GM18507 (cell line): ENCODE data around the gene HDAC5.
"Not testable (repeated sequence)": the region's sequence is repeated elsewhere in the genome, so short reads cannot be mapped to it uniquely, and the experiment has no call there.

Source experiments
- DNase-seq: peaks from one replicate; pipeline ENCODE4 v3.0.0; 2011; ENCODE audit warnings: low read depth; ENCODE audit not compliant: insufficient read length; ENCODE audit errors: extremely low spot score
- FAIRE-seq: peaks from 2 replicates; lab custom pipeline; 2011; peaks lifted over from hg19 to GRCh38; lab: Jason Lieb, UNC

The HDAC5 gene

DNA sequence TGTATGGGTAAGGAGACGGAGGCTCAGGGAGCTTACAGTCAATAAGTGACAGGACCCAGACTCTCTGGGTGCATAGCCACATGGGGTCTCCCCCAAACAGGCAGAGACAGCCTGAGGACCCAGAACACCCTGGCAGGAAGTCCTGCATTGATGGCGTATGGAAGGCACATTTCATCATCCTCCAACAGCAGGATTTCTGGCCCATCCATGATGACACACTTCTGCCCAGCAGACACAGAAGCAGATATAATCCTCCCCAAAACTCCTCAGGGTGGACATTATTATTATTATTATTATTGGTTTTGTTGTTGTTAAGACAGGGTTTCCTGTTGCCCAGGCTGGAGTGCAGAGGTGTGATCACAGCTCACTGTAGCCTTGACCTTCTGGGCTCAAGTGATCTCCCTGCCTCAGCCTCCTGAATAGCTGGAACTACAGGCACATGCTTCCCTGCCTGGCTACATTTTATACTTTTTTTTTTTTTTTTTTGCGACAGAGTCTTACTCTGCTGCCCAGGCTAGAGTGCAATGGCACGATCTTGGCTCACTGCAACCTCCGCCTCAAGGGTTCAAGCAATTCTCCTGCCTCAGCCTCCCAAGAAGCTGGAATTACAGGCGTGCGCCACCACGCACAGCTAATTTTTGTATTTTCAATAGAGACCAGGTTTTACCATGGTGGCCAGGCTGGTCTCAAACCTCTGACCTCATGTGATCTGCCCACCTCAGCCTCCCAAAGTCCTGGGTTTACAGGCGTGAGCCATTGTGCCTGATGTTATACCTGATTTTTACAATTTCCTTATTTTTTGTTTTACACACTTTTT lies 11.5 kb upstream of the HDAC5 start:
- no peak for DNase-seq
- no peak for FAIRE-seq

- DNase-seq (no peak), FAIRE-seq (no peak)
These were observed 10.6 kb upstream of the HDAC5 start for GRCh38 chr17:44133918-44134476.

DNA sequence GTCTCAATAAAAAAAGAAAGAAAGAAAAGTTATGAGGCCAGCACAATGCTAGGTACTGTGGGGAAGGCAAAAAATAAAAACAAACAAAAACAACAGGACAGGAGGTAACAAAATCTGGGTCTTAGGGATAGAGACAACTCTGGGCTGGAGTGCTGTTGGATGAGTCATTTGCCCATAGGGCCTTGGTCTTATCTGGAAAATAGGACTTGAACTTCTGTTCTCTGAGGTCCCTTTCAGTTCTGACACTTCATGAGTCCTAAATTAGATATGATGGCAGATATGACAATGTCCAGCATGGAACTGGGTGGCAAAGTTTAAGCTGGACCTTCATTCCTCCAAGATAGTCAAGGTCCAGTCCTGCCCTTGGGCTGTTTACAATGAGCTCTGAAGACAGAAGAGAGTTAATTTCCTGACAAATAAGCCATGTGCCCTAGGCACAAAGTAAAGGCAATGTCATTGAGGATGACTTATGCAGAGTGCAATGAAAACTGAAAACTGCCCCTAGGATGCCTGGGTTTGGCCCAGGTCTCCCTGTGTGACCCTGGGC lies 8.9 kb upstream of the HDAC5 start:
- no peak for DNase-seq
- FAIRE-seq, result no peak

GRCh38 chr17:44131372-44131771 lies 7.9 kb upstream of the HDAC5 start:
- DNase-seq, FAIRE-seq: not testable (repeated sequence)

- FAIRE-seq, result no peak
- no peak for DNase-seq
These were observed 7.4 kb upstream of the HDAC5 start for GRCh38 chr17:44130693-44131349.

GRCh38 chr17:44128383-44128782 lies 4.9 kb upstream of the HDAC5 start:
- no peak for FAIRE-seq
- no peak for DNase-seq

DNA sequence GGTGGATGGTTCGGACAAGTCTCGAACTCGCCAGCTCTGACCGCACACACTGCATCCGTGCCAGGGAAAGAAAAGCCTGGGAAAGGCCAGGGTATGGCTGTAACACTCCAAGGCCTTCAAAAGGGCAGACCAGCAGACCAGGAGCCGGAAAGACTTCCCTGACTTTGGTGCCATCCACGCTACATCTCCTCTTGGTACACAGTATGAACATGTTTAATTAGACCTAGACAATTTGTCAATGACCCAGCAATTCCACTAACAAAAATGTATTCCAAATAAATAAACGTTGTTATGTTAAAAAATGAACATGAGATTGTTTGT lies 637 bp upstream of the HDAC5 start:
- no peak for FAIRE-seq
- no peak for DNase-seq

DNA sequence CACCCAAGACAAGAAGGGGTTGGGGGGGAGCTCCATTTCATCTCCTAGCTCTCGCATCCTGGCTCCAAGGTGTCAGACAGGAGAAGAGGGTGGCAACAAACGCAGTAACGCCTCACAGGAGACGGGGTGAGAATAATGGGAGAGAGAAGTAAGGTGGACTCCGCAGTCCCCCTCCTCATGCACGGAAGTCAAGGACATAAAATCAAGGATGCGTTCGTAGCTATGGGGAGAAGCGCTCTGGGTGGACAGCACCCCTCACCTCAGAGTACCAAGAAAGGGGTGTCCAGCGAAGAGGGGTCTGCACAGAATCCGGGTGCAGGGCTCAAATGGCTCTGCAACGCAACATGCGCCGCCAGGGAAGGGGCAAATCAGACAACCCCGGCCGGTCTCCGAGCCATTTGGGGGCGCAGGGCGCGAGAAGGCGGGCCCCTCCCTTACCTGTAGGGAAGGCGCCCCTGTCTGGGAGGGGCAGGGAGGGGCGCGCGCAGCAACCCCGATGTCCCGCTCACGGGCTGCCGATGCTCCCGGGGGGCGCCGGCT lies 555 bp downstream of the HDAC5 start:
- DNase-seq (no peak), FAIRE-seq (no peak)

GRCh38 chr17:44121997-44122815 lies 1.2 kb downstream of the HDAC5 start:
- DNase-seq, result no peak
- no peak for FAIRE-seq

GRCh38 chr17:44120851-44121605 lies 2.4 kb downstream of the HDAC5 start:
- DNase-seq, result no peak
- FAIRE-seq, result no peak

DNA sequence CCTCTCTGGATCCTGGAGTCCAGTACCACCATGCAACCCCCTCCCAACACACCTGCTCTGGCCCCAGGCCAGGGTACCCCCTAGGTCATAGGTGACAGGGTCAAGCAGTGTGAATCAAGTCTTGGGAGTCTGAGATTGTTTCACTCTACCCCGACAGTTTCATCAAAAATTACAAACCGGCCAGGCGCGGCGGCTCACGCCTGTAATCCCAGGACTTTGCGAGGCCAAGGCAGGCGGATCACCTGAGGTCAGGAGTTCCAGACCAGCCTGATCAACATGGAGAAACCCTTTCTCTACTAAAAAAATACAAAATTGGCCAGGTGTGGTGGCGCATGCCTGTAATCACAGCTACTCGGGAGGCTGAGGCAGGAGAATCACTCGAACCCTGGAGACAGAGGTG lies 3.2 kb downstream of the HDAC5 start:
- DNase-seq, FAIRE-seq: not testable (repeated sequence)

- DNase-seq (no peak), FAIRE-seq (no peak)
These were observed 3.6 kb downstream of the HDAC5 start for GRCh38 chr17:44119798-44120197.

GRCh38 chr17:44119062-44119461 lies 4.4 kb downstream of the HDAC5 start:
- FAIRE-seq, result no peak
- no peak for DNase-seq

DNA sequence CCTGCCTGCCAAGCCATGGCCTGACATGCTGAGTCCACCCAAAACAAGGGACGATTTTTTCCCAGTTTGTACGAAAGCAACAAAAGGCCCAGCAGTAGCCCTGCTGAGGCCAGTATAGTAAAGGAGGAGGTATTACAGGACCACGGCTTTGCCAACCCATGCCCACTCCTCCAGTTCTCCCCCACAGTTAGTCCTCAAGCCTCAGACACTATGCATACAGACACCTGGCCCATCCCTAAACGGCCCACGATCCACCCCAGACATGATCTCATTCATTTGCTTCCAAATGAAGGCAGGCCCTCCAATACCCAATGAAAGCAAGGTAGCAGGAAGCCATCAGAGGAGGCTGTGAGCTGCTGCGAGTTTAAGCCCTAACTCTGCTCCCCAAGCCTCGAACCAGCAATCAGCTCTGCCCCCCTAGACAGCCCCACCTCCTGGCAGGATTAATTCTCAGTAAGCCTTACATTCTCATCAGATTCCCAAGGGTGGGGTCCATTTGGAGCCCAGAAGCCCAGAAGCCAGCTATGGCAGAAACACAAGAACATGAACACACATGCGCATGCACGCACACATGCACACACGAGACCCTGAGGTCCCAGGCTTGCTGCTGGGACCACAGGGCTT lies 4.9 kb downstream of the HDAC5 start:
- no peak for FAIRE-seq
- DNase-seq, result no peak

GRCh38 chr17:44117351-44117750 lies 6.1 kb downstream of the HDAC5 start:
- FAIRE-seq (no peak), DNase-seq (no peak)

- DNase-seq (no peak), FAIRE-seq (no peak)
These were observed 7.6 kb downstream of the HDAC5 start for GRCh38 chr17:44115585-44116415.
